H1 (cell line): ENCODE data around the gene INTU. TPM values are rescaled to one million over a fixed set of nuclear protein-coding genes. Genes with fewer than 3 reads are reported as not detected.

Experiments
- CTCF ChIA-PET: fragments of 300-600 bp; sonication (Branson Sonifier 250); formaldehyde crosslinking; loops from one replicate; lab custom pipeline; 2021; ENCODE audit not compliant: partially characterized antibody; lab: Charles Lee
- POLR2A ChIA-PET: fragments of 300-600 bp; sonication (Branson Sonifier 250); formaldehyde crosslinking; loops from one replicate; lab custom pipeline; 2021; ENCODE audit warnings: inconsistent platforms; ENCODE audit not compliant: partially characterized antibody; lab: Charles Lee
- DNase-seq, 2 experiments: peaks; one replicate each; pipeline versions ENCODE4 v3.0.0 to v3.0.0-alpha.2; 2010 to 2022; ENCODE audit warnings: low spot score in 2 of 2, low read depth in 1 of 2, mixed read lengths in 1 of 2
- FAIRE-seq: peaks from 2 replicates; lab custom pipeline; 2011; peaks lifted over from hg19 to GRCh38; lab: Jason Lieb, UNC
- H2AFZ ChIP-seq: 2 replicates; pipeline ENCODE4 v1.8.1; 2012; ENCODE audit warnings: low read length, inconsistent platforms
- H2AK5ac ChIP-seq: 2 replicates; pipeline ENCODE4 v1.6.1; 2013; ENCODE audit warnings: low read depth, low read length
- H2BK120ac ChIP-seq: replicated peaks from 2 replicates; pipeline ENCODE3; 2013; ENCODE audit warnings: low read depth, low read length, inconsistent platforms
- H2BK12ac ChIP-seq: 2 replicates; pipeline ENCODE4 v1.6.1; 2013; ENCODE audit warnings: low read depth, low read length
- H2BK15ac ChIP-seq: 2 replicates; pipeline ENCODE4 v1.6.1; 2013; ENCODE audit warnings: low read length
- H2BK20ac ChIP-seq: 2 replicates; pipeline ENCODE4 v1.6.1; 2013; ENCODE audit warnings: low read length
- H2BK5ac ChIP-seq: 2 replicates; pipeline ENCODE4 v1.6.1; 2013; ENCODE audit warnings: low read depth, low read length
- H3K14ac ChIP-seq: 2 replicates; pipeline ENCODE4 v1.6.1; 2013; ENCODE audit warnings: inconsistent platforms; ENCODE audit not compliant: insufficient read length
- H3K18ac ChIP-seq: 2 replicates; pipeline ENCODE4 v1.6.1; 2013; ENCODE audit warnings: low read length; ENCODE audit errors: extremely low read depth
- H3K23ac ChIP-seq: 2 replicates; pipeline ENCODE4 v1.6.1; 2013; ENCODE audit warnings: inconsistent platforms; ENCODE audit not compliant: insufficient read length
- H3K23me2 ChIP-seq: 2 replicates; pipeline ENCODE4 v1.6.1; 2013; ENCODE audit warnings: low read depth, low read length
- H3K27ac ChIP-seq: 2 replicates; pipeline ENCODE4 v1.6.1; 2011; ENCODE audit warnings: low read depth, low read length, inconsistent platforms
- H3K27me3 ChIP-seq, 4 experiments: replicated peaks in 1 of 4; 1 replicate in 1 of 4; 2 replicates in 3 of 4; pipeline versions ENCODE4 v1.6.1 to v1.8.1; 2011 to 2013; ENCODE audit warnings: low read length in 3 of 4, mild to moderate bottlenecking in 3 of 4, inconsistent platforms in 2 of 4, mixed read lengths in 2 of 4, moderate library complexity in 1 of 4; ENCODE audit not compliant: control insufficient read depth in 3 of 4, insufficient read depth in 3 of 4; ENCODE audit errors: extremely low read depth in 1 of 4
- H3K36me3 ChIP-seq, 4 experiments: 2 replicates each; pipeline versions ENCODE4 v1.6.1 to v1.8.1; 2011 to 2013; ENCODE audit warnings: mild to moderate bottlenecking in 4 of 4, low read length in 3 of 4, moderate library complexity in 2 of 4, control low read depth in 1 of 4, inconsistent platforms in 1 of 4; ENCODE audit not compliant: insufficient read depth in 4 of 4, control insufficient read depth in 2 of 4
- H3K4ac ChIP-seq: replicated peaks from 2 replicates; pipeline ENCODE3; 2013; ENCODE audit warnings: low read length, low read depth, mixed read lengths, inconsistent platforms; ENCODE audit not compliant: insufficient read length
- H3K4me1 ChIP-seq, 4 experiments: replicated peaks in 1 of 4; 1 replicate in 1 of 4; 2 replicates in 3 of 4; pipeline versions ENCODE4 v1.6.1 to v1.8.1; 2011 to 2013; ENCODE audit warnings: low read length in 3 of 4, inconsistent platforms in 2 of 4, mixed read lengths in 1 of 4; ENCODE audit not compliant: insufficient read depth in 4 of 4, control insufficient read depth in 3 of 4
- H3K4me2 ChIP-seq, 2 experiments: 2 replicates each; pipeline versions ENCODE4 v1.6.1 to v1.8.1; 2011 to 2013; ENCODE audit warnings: low read depth in 2 of 2, low read length in 2 of 2, control low read depth in 1 of 2, inconsistent platforms in 1 of 2, mild to moderate bottlenecking in 1 of 2; ENCODE audit not compliant: insufficient read depth in 1 of 2
- H3K4me3 ChIP-seq, 4 experiments: fragments of 200-600, 300-600 bp in 1 of 4; sonication (generic), shearing (Covaris generic), sonication (Bioruptor Twin) in 1 of 4; 2 replicates each; pipeline versions ENCODE4 v1.5.1 to v1.8.1; 2011 to 2016; ENCODE audit warnings: low read length in 4 of 4, low read depth in 3 of 4, control low read depth in 2 of 4, inconsistent platforms in 2 of 4, mild to moderate bottlenecking in 2 of 4, mixed read lengths in 1 of 4, moderate library complexity in 1 of 4; ENCODE audit not compliant: insufficient read depth in 2 of 4; ENCODE audit errors: extremely low read depth in 1 of 4
- H3K56ac ChIP-seq: replicated peaks from 2 replicates; pipeline ENCODE3; 2013; ENCODE audit warnings: low read depth, mild to moderate bottlenecking, mixed read lengths, low read length, inconsistent platforms; ENCODE audit not compliant: insufficient read length
- H3K79me1 ChIP-seq: 2 replicates; pipeline ENCODE4 v1.6.1; 2013; ENCODE audit warnings: low read depth, low read length, control low read depth
- H3K79me2 ChIP-seq, 2 experiments: 2 replicates each; pipeline versions ENCODE4 v1.6.1 to v1.8.1; 2012 to 2013; ENCODE audit warnings: low read length in 2 of 2, mild to moderate bottlenecking in 2 of 2, inconsistent platforms in 1 of 2; ENCODE audit not compliant: insufficient read depth in 2 of 2, control insufficient read depth in 1 of 2
- H3K9ac ChIP-seq, 4 experiments: replicated peaks in 1 of 4; 1 replicate in 1 of 4; 2 replicates in 3 of 4; pipeline versions ENCODE4 v1.6.1 to v1.8.1; 2011 to 2013; ENCODE audit warnings: low read depth in 3 of 4, low read length in 3 of 4, control low read depth in 2 of 4, mild to moderate bottlenecking in 2 of 4, moderate library complexity in 2 of 4, inconsistent platforms in 1 of 4; ENCODE audit errors: extremely low read depth in 1 of 4
- H3K9me3 ChIP-seq, 2 experiments: 2 replicates each; pipeline versions ENCODE4 v1.6.1 to v1.8.1; 2012 to 2013; ENCODE audit warnings: mild to moderate bottlenecking in 2 of 2, moderate library complexity in 2 of 2, control low read depth in 1 of 2, inconsistent platforms in 1 of 2, low read depth in 1 of 2, low read length in 1 of 2, mixed read lengths in 1 of 2; ENCODE audit not compliant: insufficient read depth in 2 of 2
- H4K20me1 ChIP-seq, 2 experiments: replicated peaks in 1 of 2; 2 replicates each; pipeline versions ENCODE3 to v1.8.1; 2011 to 2013; ENCODE audit warnings: inconsistent platforms in 2 of 2, low read length in 2 of 2, mild to moderate bottlenecking in 1 of 2; ENCODE audit not compliant: insufficient read depth in 2 of 2, control insufficient read depth in 1 of 2
- H4K5ac ChIP-seq: 2 replicates; pipeline ENCODE4 v1.6.1; 2013; ENCODE audit warnings: low read length, low read depth, mixed read lengths, inconsistent platforms; ENCODE audit not compliant: insufficient read length
- H4K8ac ChIP-seq: 2 replicates; pipeline ENCODE4 v1.8.0; 2013; ENCODE audit warnings: mild to moderate bottlenecking, moderate library complexity, low read length, inconsistent platforms; ENCODE audit not compliant: insufficient read depth; ENCODE audit errors: extremely low read depth
- H4K91ac ChIP-seq: replicated peaks from 2 replicates; pipeline ENCODE3; 2013; ENCODE audit warnings: low read length, mixed read lengths, inconsistent platforms; ENCODE audit not compliant: insufficient read length
- ATF3 ChIP-seq: IDR thresholded peaks from 2 replicates; pipeline ENCODE4 v1.6.1; 2011; ENCODE audit warnings: low read depth, mild to moderate bottlenecking, low read length; ENCODE audit not compliant: insufficient read depth
- CBX5 ChIP-seq: fragments of 300-800, 300-1000 bp; sonication (generic); IDR thresholded peaks from 2 replicates; pipeline ENCODE4 v1.7.1; 2016; ENCODE audit warnings: antibody characterized with exemption, low read length, low read depth
- CEBPB ChIP-seq: IDR thresholded peaks from 2 replicates; pipeline ENCODE4 v1.6.1; 2012; ENCODE audit warnings: low read depth, low read length
- CREB1 ChIP-seq: IDR thresholded peaks from 2 replicates; pipeline ENCODE4 v1.6.1; 2012; ENCODE audit warnings: inconsistent platforms
- MAFK ChIP-seq: IDR thresholded peaks from 2 replicates; pipeline ENCODE4 v1.6.1; 2012; ENCODE audit warnings: low read depth, mild to moderate bottlenecking, improper control_type of control experiment, low read length
- SAP30 ChIP-seq: fragments of 300-600 bp; sonication (generic); IDR thresholded peaks from 2 replicates; pipeline ENCODE4 v1.7.1; 2012; ENCODE audit warnings: low read length, moderate library complexity, mild to moderate bottlenecking, inconsistent platforms; ENCODE audit not compliant: insufficient read depth, insufficient replicate concordance
- SP4 ChIP-seq: IDR thresholded peaks from 2 replicates; pipeline ENCODE4 v1.6.1; 2012; ENCODE audit warnings: low read length, inconsistent platforms
- USF2 ChIP-seq: IDR thresholded peaks from 2 replicates; pipeline ENCODE4 v1.6.1; 2011; ENCODE audit warnings: low read length, improper control_type of control experiment
- WGBS, 2 experiments: shearing (Covaris generic) in 1 of 2; methylation state at CpG; one replicate each; pipeline versions ENCODE4 v1.1.6 to v1.1.7; 2013 to 2015; ENCODE audit warnings: low lambda C conversion rate in 2 of 2, mixed read lengths in 2 of 2, inconsistent platforms in 1 of 2, low coverage in 1 of 2, missing lambda C conversion rate in 1 of 2; ENCODE audit not compliant: insufficient replicate concordance in 2 of 2, insufficient coverage in 1 of 2, insufficient read length in 1 of 2; ENCODE audit errors: extremely low coverage in 1 of 2, missing lambda C conversion rate in 1 of 2; 5-methylcytosine and 5-hydroxymethylcytosine counted together
- polyA plus RNA-seq, 7 experiments: library from polyadenylated mRNA; depleted of rRNA in 3 of 7; stranded (reverse) in 5 of 7; unstranded in 2 of 7; fragments of >200 nt in 5 of 7; fragments of 200-250 nt in 2 of 7; gene quantifications; 1 replicate in 5 of 7; 2 replicates in 1 of 7; 4 replicates in 1 of 7; pipeline versions ENCODE4 v1.2.1 to v1.2.3, GENCODE V29; 2011 to 2013; ENCODE audit warnings: missing spikeins in 2 of 7, mixed read lengths in 2 of 7
- total RNA-seq: library from RNA; stranded (reverse); fragmentation: NEBNext Ultra II Directional; extraction: Animal tissue kit (Norgen Biotek cat#: 25700); gene quantifications from 2 replicates; pipeline ENCODE4 v1.2.1, GENCODE V29; 2021
- TF ChIP-seq, protein P1 (sequence below), 3 experiments: IDR thresholded peaks; 1 replicate in 2 of 3; 2 replicates in 1 of 3; pipeline versions ENCODE4 v1.5.1 to v1.6.1; 2011; ENCODE audit warnings: low read length in 3 of 3, mild to moderate bottlenecking in 3 of 3, inconsistent platforms in 2 of 3, low read depth in 1 of 3, moderate library complexity in 1 of 3; ENCODE audit not compliant: insufficient read depth in 1 of 3; ENCODE audit errors: control extremely low read depth in 1 of 3

INTU gene
- total and polyA plus RNA-seq, 2 of the 8 experiments (the other 6 are each of a cell fraction or from before 2014, with no cell fraction given), result 6.0 to 15.1 TPM

DNA sequence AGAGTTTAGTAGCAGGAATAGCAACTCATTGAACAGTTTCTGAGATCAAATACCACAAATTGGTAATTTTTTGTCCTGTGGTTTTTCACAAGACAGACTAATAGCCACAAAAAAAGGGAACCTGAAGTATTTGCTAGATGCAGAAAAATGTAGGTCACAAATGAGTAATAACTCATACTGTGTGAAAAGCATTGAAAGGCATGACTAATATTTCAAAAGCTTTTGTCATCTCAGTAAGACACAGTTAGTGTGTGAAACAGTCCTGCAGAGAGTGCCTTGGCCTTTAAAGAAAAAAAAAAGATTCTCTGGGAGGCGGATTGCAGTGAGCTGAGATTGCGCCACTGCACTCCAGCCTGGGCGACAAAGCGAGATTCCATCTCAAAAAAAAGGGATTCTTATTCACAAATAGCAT, 66.0 kb downstream of the INTU start:
- Histone ChIP-seq H3K23me2 (no peaks in the 10 kb centered on the region), H2AK5ac (no peak overlapping the region), H3K79me1 (no peaks in the 10 kb centered on the region), H4K91ac (no peak overlapping the region), H3K4me1 (no peaks in the 10 kb centered on the region), H4K8ac (no peak overlapping the region), H2BK15ac (no peak overlapping the region), H2AFZ (no peak overlapping the region), H3K27ac (no peak overlapping the region), H3K36me3 (no peaks in the 10 kb centered on the region; a peak in 2 of 8 replicates), H3K56ac (no peak overlapping the region), H3K18ac (no peak overlapping the region), H4K5ac (no peak overlapping the region), H4K20me1 (peaks cover 0 to 2% of the 10 kb centered on the region in 2 experiments), H3K4me3 (no peak overlapping the region), H2BK5ac (no peak overlapping the region), H2BK12ac (no peak overlapping the region), H2BK20ac (no peak overlapping the region), H3K9ac (peak overlapping the region in 1 of 4 experiments; percentile 34; a peak in 1 of 7 replicates), H3K14ac (no peak overlapping the region), H3K4me2 (no peak overlapping the region), H3K9me3 (no peaks in the 10 kb centered on the region), H2BK120ac (no peak overlapping the region), H3K23ac (no peak overlapping the region), H3K79me2 (no peaks in the 10 kb centered on the region), H3K27me3 (peaks cover 0 to 1% (median 0%) of the 10 kb centered on the region in 4 experiments; a peak in 1 of 7 replicates), H3K4ac (no peak overlapping the region)
- FAIRE-seq, result no peak
- no peak for TF ChIP-seq SAP30
- no peak for TF ChIP-seq CBX5
- TF ChIP-seq ATF3, result no peak
- no peak for TF ChIP-seq USF2
- TF ChIP-seq, protein P1, sequence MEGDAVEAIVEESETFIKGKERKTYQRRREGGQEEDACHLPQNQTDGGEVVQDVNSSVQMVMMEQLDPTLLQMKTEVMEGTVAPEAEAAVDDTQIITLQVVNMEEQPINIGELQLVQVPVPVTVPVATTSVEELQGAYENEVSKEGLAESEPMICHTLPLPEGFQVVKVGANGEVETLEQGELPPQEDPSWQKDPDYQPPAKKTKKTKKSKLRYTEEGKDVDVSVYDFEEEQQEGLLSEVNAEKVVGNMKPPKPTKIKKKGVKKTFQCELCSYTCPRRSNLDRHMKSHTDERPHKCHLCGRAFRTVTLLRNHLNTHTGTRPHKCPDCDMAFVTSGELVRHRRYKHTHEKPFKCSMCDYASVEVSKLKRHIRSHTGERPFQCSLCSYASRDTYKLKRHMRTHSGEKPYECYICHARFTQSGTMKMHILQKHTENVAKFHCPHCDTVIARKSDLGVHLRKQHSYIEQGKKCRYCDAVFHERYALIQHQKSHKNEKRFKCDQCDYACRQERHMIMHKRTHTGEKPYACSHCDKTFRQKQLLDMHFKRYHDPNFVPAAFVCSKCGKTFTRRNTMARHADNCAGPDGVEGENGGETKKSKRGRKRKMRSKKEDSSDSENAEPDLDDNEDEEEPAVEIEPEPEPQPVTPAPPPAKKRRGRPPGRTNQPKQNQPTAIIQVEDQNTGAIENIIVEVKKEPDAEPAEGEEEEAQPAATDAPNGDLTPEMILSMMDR (IDR thresholded peaks at IDR 0.05; ENCODE audit: control extremely low read depth in 1 of 3, insufficient read depth in 1 of 3, low read depth in 1 of 3, low read length in 3 of 3), result no peak
- no peak for TF ChIP-seq CEBPB
- no peak for TF ChIP-seq MAFK
- TF ChIP-seq CREB1, result no peak
- TF ChIP-seq SP4, result no peak
- DNase-seq, result no peak
- ChIA-PET POLR2A (no interaction called here), CTCF (no interaction called here)
- 89% methylated on average over 4 of the region's 4 CpGs; no CpG with 5 or more reads in 1 of the 2 experiments for WGBS, 2 experiments
